Liver (tissue), 9 donors: ENCODE data around the gene TMEM218. TPM values are rescaled to one million over a fixed set of nuclear protein-coding genes. Genes with fewer than 3 reads are reported as not detected.
A peak's percentile ranks its signal among the peaks of the same experiment; 100 is the strongest.
"Not testable (repeated sequence)": the region's sequence is repeated elsewhere in the genome, so short reads cannot be mapped to it uniquely, and the experiment has no call there.

Experiments
- DNase-seq: peaks from one replicate; pipeline ENCODE4 v3.0.0-alpha.2; 2017; ENCODE audit warnings: low spot score
- H3K27ac ChIP-seq, 2 donors: one replicate each; pipeline ENCODE4 v1.7.0; 2013; ENCODE audit warnings: inconsistent platforms in 2 of 2, low read length in 2 of 2, control low read depth in 1 of 2, low read depth in 1 of 2, mild to moderate bottlenecking in 1 of 2
- H3K27me3 ChIP-seq, 4 donors: one replicate each; pipeline versions ENCODE4 v1.6.1 to v1.7.0; 2013; ENCODE audit warnings: low read length in 3 of 4, inconsistent platforms in 1 of 4, mild to moderate bottlenecking in 1 of 4, moderate library complexity in 1 of 4; ENCODE audit not compliant: control insufficient read depth in 4 of 4, insufficient read depth in 4 of 4
- H3K36me3 ChIP-seq, 4 donors: one replicate each; pipeline versions ENCODE4 v1.6.1 to v1.7.0; 2013; ENCODE audit warnings: low read length in 3 of 4, mild to moderate bottlenecking in 3 of 4, low read depth in 1 of 4, moderate library complexity in 1 of 4; ENCODE audit not compliant: control insufficient read depth in 4 of 4, insufficient read depth in 3 of 4
- H3K4me1 ChIP-seq, 4 donors: one replicate each; pipeline versions ENCODE4 v1.6.1 to v1.7.0; 2013; ENCODE audit warnings: low read length in 3 of 4, mild to moderate bottlenecking in 3 of 4, moderate library complexity in 1 of 4; ENCODE audit not compliant: control insufficient read depth in 4 of 4, insufficient read depth in 4 of 4
- H3K4me3 ChIP-seq, 3 donors: one replicate each; pipeline versions ENCODE4 v1.6.1 to v1.7.0; 2013; ENCODE audit warnings: low read length in 3 of 3, control low read depth in 1 of 3, low read depth in 1 of 3, mild to moderate bottlenecking in 1 of 3
- H3K9ac ChIP-seq, 2 donors: one replicate each; pipeline ENCODE4 v1.7.0; 2013; ENCODE audit warnings: low read length in 2 of 2, mild to moderate bottlenecking in 2 of 2, moderate library complexity in 2 of 2, control low read depth in 1 of 2, low read depth in 1 of 2
- H3K9me3 ChIP-seq, 4 donors: one replicate each; pipeline versions ENCODE4 v1.6.1 to v1.7.0; 2013; ENCODE audit warnings: low read length in 3 of 4; ENCODE audit not compliant: control insufficient read depth in 4 of 4
- EGR1 ChIP-seq, 2 donors: IDR thresholded peaks; 2 replicates each; pipeline ENCODE4 v1.6.1; 2016 to 2018; ENCODE audit warnings: antibody characterized with exemption in 2 of 2, low read depth in 2 of 2
- FOXA2 ChIP-seq: IDR thresholded peaks from 2 replicates; pipeline ENCODE4 v1.6.1; 2016; ENCODE audit warnings: antibody characterized with exemption
- RAD21 ChIP-seq, 2 donors: IDR thresholded peaks; 2 replicates each; pipeline ENCODE4 v1.6.1; 2016; ENCODE audit warnings: antibody characterized with exemption in 2 of 2, mild to moderate bottlenecking in 2 of 2
- TAF1 ChIP-seq: conservative IDR thresholded peaks from 2 replicates; pipeline ENCODE4 v1.6.1; 2016; ENCODE audit warnings: antibody characterized with exemption, mild to moderate bottlenecking
- YY1 ChIP-seq: IDR thresholded peaks from 2 replicates; pipeline ENCODE4 v1.6.1; 2016; ENCODE audit warnings: antibody characterized with exemption, mild to moderate bottlenecking
- WGBS: extraction: QIAGEN DNeasy Blood & Tissue Kit; methylation state at CpG from one replicate; pipeline ENCODE4 v1.1.7; 2013; 5-methylcytosine and 5-hydroxymethylcytosine counted together
- polyA plus RNA-seq, 2 donors: library from polyadenylated mRNA; stranded (reverse) in 1 of 2; unstranded in 1 of 2; fragments of 200-250 nt in 1 of 2; fragments of >200 nt in 1 of 2; fragmentation: Nextera tagmentation in 1 of 2; extraction: Ambion mirVana in 1 of 2; gene quantifications; one replicate each; pipeline versions ENCODE4 v1.2.1 to v1.2.3, GENCODE V29; 2013 to 2015
- total RNA-seq, 2 donors: library from RNA; depleted of rRNA; stranded (reverse); fragments of >200 nt; gene quantifications; one replicate each; pipeline ENCODE4 v1.2.3, GENCODE V29; 2014
- TF ChIP-seq, protein P1 (sequence below): fragments of 150-350 bp; IDR thresholded peaks from 2 replicates; pipeline ENCODE4 v1.5.1; 2017; ENCODE audit warnings: improper control_type of control experiment, low read depth, low read length; ENCODE audit not compliant: missing input control
- TF ChIP-seq, protein P2 (sequence below): IDR thresholded peaks from 2 replicates; pipeline ENCODE4 v1.6.1; 2016; ENCODE audit warnings: antibody characterized with exemption, mild to moderate bottlenecking
- donor health status: healthy.
- donor health status: healthy.
- donor health status: healthy.
- donor health status: healthy.
- donor health status: healthy.

TMEM218 gene
- total and polyA plus RNA-seq, 4 donors, result 11.1 to 16.4 (median 14.1) TPM

DNA sequence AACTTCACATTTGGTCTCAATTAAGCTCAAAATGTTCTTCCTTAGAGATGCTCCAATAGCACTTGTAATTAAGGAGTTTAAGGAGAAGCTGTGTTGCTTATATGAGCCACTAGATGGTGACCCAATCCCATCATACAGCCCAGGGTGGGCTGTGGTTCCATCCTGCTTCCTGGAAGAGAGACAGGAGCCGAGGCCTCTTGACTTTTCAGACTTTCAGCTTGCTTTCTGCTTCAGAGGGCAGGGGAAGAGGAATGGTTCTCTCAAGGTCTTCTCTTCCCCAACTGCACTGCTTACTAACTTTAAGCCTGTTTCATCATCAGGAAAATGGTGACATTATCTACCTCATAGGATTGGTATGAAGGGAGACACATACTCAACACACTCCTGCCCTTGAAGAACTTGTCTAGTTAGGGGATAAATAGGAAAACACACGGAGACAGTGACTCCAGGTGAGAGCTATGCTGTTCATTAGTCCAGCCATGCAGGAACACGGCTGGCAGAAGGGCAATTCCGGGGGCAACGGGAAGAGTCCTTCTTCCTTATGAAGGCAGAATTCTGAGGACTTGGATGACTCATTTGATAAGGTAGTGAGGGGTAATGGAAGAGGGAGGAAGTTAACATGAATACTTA is 20.1 kb downstream of the TMEM218 start:
- peak; percentile 34 for DNase-seq
- peaks cover 0 to 2% (median 0%) of the 10 kb centered on the region in 4 donors for H3K4me1 ChIP-seq
- 61% methylated on average over 5 of the region's 5 CpGs for WGBS
- no peak for TF ChIP-seq YY1
- TF ChIP-seq, protein P1, sequence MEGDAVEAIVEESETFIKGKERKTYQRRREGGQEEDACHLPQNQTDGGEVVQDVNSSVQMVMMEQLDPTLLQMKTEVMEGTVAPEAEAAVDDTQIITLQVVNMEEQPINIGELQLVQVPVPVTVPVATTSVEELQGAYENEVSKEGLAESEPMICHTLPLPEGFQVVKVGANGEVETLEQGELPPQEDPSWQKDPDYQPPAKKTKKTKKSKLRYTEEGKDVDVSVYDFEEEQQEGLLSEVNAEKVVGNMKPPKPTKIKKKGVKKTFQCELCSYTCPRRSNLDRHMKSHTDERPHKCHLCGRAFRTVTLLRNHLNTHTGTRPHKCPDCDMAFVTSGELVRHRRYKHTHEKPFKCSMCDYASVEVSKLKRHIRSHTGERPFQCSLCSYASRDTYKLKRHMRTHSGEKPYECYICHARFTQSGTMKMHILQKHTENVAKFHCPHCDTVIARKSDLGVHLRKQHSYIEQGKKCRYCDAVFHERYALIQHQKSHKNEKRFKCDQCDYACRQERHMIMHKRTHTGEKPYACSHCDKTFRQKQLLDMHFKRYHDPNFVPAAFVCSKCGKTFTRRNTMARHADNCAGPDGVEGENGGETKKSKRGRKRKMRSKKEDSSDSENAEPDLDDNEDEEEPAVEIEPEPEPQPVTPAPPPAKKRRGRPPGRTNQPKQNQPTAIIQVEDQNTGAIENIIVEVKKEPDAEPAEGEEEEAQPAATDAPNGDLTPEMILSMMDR, result peak; percentile 68
- TF ChIP-seq RAD21 (IDR thresholded peaks at IDR 0.05), result peak; percentile 95 to 96
- TF ChIP-seq FOXA2, result no peak
- H3K27me3 ChIP-seq, result no peaks in the 10 kb centered on the region
- no peak overlapping the region for H3K9ac ChIP-seq
- no peak overlapping the region for H3K4me3 ChIP-seq
- H3K27ac ChIP-seq, result no peak overlapping the region
- no peaks in the 10 kb centered on the region for H3K9me3 ChIP-seq
- H3K36me3 ChIP-seq, result peaks cover 0 to 6% (median 3%) of the 10 kb centered on the region in 4 donors

DNA sequence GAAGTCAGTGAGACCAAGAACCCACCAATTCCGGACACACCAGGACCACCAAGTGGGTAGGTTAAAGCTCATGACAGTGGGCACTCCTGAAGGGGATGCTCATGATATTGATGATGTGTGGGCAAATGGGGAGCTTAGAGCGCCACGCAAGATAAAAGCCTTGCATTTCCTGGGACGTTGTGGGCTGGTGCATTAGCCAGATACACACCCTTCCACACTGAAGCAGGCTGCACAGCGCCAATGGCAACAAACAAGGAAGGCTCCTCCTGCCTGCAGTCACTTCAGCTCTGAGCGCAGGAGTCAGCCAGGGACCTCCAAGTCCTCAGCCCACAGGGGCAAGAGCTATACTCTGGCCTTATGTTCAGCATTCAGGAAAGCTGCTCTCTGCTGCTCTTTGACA is 20.6 kb downstream of the TMEM218 start:
- Histone ChIP-seq H3K27ac (no peak overlapping the region), H3K36me3 (peaks cover 0 to 4% (median 0%) of the 10 kb centered on the region in 4 donors)
- DNase-seq, result peak; percentile 31

DNA sequence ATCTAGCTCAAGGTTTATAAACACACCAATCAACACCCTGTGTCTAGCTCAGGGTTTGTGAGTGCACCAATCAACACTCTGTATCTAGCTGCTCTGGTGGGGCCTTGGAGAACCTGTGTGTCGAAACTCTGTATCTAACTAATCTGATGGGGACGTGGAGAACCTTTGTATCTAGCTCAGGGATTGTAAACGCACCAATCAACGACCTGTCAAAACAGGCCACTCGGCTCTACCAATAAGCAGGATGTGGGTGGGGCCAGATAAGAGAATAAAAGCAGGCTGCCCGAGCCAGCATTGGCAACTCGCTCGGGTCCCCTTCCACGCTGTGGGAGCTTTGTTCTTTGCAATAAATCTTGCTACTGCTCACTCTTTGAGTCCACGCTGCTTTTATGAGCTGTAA is 21.3 kb downstream of the TMEM218 start:
- H3K27me3 ChIP-seq, H3K4me1 ChIP-seq, H3K27ac ChIP-seq, H3K9ac ChIP-seq, DNase-seq, H3K9me3 ChIP-seq, H3K36me3 ChIP-seq, H3K4me3 ChIP-seq: not testable (repeated sequence)
- WGBS, result 81% methylated on average over 10 of the region's 10 CpGs

More for the DNA sequence above, 20.6 kb downstream of the TMEM218 start:
- Histone ChIP-seq H3K27me3 (no peaks in the 10 kb centered on the region), H3K9me3 (no peaks in the 10 kb centered on the region), H3K4me1 (peaks cover 0 to 2% (median 0%) of the 10 kb centered on the region in 4 donors), H3K9ac (no peak overlapping the region), H3K4me3 (no peak overlapping the region)
- WGBS, result 84% methylated on average over 6 of the region's 6 CpGs
- TF ChIP-seq EGR1 (IDR thresholded peaks at IDR 0.05; ENCODE audit: low read depth in 2 of 2), result no peak
- no peak for TF ChIP-seq TAF1
- TF ChIP-seq FOXA2, result no peak
- TF ChIP-seq, protein P2, sequence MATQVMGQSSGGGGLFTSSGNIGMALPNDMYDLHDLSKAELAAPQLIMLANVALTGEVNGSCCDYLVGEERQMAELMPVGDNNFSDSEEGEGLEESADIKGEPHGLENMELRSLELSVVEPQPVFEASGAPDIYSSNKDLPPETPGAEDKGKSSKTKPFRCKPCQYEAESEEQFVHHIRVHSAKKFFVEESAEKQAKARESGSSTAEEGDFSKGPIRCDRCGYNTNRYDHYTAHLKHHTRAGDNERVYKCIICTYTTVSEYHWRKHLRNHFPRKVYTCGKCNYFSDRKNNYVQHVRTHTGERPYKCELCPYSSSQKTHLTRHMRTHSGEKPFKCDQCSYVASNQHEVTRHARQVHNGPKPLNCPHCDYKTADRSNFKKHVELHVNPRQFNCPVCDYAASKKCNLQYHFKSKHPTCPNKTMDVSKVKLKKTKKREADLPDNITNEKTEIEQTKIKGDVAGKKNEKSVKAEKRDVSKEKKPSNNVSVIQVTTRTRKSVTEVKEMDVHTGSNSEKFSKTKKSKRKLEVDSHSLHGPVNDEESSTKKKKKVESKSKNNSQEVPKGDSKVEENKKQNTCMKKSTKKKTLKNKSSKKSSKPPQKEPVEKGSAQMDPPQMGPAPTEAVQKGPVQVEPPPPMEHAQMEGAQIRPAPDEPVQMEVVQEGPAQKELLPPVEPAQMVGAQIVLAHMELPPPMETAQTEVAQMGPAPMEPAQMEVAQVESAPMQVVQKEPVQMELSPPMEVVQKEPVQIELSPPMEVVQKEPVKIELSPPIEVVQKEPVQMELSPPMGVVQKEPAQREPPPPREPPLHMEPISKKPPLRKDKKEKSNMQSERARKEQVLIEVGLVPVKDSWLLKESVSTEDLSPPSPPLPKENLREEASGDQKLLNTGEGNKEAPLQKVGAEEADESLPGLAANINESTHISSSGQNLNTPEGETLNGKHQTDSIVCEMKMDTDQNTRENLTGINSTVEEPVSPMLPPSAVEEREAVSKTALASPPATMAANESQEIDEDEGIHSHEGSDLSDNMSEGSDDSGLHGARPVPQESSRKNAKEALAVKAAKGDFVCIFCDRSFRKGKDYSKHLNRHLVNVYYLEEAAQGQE, result no peak

DNA sequence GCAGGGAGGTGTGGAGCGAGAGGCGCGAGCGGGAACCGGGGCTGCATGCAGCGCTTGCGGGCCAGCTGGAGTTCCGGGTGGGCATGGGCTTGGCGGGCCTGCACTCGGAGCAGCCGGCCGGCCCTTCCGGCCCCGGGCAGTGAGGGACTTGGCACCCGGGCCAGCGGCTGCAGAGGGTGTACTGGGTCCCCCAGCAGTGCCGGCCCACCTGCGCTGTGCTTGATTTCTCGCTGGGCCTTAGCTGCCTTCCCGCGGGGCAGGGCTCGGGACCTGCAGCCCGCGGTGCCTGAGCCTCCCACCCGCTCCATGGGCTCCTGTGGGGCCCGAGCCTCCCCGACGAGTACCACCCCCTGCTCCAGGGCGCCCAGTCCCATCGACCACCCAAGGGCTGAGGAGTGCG is 21.9 kb downstream of the TMEM218 start:
- H3K27ac ChIP-seq, H3K9me3 ChIP-seq, H3K9ac ChIP-seq, H3K4me1 ChIP-seq, H3K27me3 ChIP-seq, H3K4me3 ChIP-seq, DNase-seq, H3K36me3 ChIP-seq: not testable (repeated sequence)
- WGBS, result 95% methylated on average over 31 of the region's 31 CpGs
